Sigmoid colon (tissue), 7 donors: Measurements from ENCODE around the gene SLX4IP. TPM values are rescaled to one million over a fixed set of nuclear protein-coding genes. Genes with fewer than 3 reads are reported as not detected.
A peak's percentile ranks its signal among the peaks of the same experiment; 100 is the strongest.

ENCODE experiments used
- DNase-seq: peaks from one replicate; pipeline ENCODE4 v3.0.0-alpha.2; 2019
- H3K27ac ChIP-seq, 4 donors: fragments of 200-600 bp; sonication (generic); one replicate each; pipeline ENCODE4 v1.5.1; 2016 to 2019; ENCODE audit warnings: mild to moderate bottlenecking in 1 of 4
- H3K27me3 ChIP-seq, 3 donors: fragments of 200-600 bp; sonication (generic); one replicate each; pipeline ENCODE4 v1.5.1; 2019; ENCODE audit warnings: mild to moderate bottlenecking in 1 of 3
- H3K36me3 ChIP-seq, 4 donors: fragments of 200-600 bp; sonication (generic); one replicate each; pipeline ENCODE4 v1.5.1; 2016 to 2019
- H3K4me1 ChIP-seq, 4 donors: fragments of 200-600 bp; sonication (generic); one replicate each; pipeline ENCODE4 v1.5.1; 2017 to 2019
- H3K4me3 ChIP-seq, 4 donors: fragments of 200-600 bp; sonication (generic); one replicate each; pipeline ENCODE4 v1.5.1; 2017 to 2019; ENCODE audit warnings: mild to moderate bottlenecking in 2 of 4, moderate library complexity in 1 of 4
- H3K9me3 ChIP-seq, 4 donors: fragments of 200-600 bp in 3 of 4; sonication (generic) in 3 of 4; one replicate each; pipeline versions ENCODE4 v1.5.1 to v1.6.1; 2013 to 2019
- EP300 ChIP-seq, 4 donors: sonication (generic); formaldehyde crosslinking; IDR thresholded peaks; one replicate each; pipeline ENCODE4 v1.6.1; 2017; ENCODE audit warnings: antibody characterized with exemption in 4 of 4
- POLR2A ChIP-seq, 2 donors: fragments of 450-650 bp; IDR thresholded peaks; one replicate each; pipeline ENCODE4 v1.6.1; 2016; ENCODE audit warnings: antibody characterized with exemption in 2 of 2, mild to moderate bottlenecking in 2 of 2, moderate library complexity in 2 of 2
- POLR2AphosphoS5 ChIP-seq, 4 donors: sonication (generic); formaldehyde crosslinking; IDR thresholded peaks; one replicate each; pipeline ENCODE4 v1.6.1; 2017; ENCODE audit warnings: antibody characterized with exemption in 4 of 4
- WGBS, 2 donors: extraction: QIAGEN DNeasy Blood & Tissue Kit; methylation state at CpG; one replicate each; pipeline ENCODE4 v1.1.7; 2013; 5-methylcytosine and 5-hydroxymethylcytosine counted together
- intact Hi-C: fragments of 100-400 bp; cut with DNase I; formaldehyde crosslinking; loops from one replicate; pipeline ENCODE4 v1.15.1; 2023
- polyA plus RNA-seq, 3 donors: library from polyadenylated mRNA; stranded (reverse); fragments of 200-250 nt; gene quantifications; one replicate each; pipeline ENCODE4 v1.2.3, GENCODE V29; 2013
- total RNA-seq, 4 donors: library from RNA; depleted of rRNA; stranded (reverse); fragments of >200 nt; gene quantifications; one replicate each; pipeline ENCODE4 v1.1.0, GENCODE V29; 2016
- TF ChIP-seq, protein P1 (sequence below), 4 experiments: fragments of 450-650 bp in 3 of 4; fragments of 200-600 bp in 1 of 4; IDR thresholded peaks; one replicate each; pipeline ENCODE4 v1.5.1; 2016 to 2019; ENCODE audit warnings: antibody characterized with exemption in 4 of 4, mild to moderate bottlenecking in 3 of 4, moderate library complexity in 2 of 4
- donor health status: healthy with polysubstance abuse.
- donor health status: Bipolar disorder and iron deficiency.
- donor health status: healthy.

Gene SLX4IP
- total and polyA plus RNA-seq, 7 donors, result 1.2 to 4.2 (median 2.4) TPM

GRCh38 chr20:10637031-10637559 is 202.0 kb downstream of the SLX4IP start:
- H3K4me1 ChIP-seq, result peaks cover 0 to 52% (median 47%) of the 10 kb centered on the region in 4 donors
- peaks cover 26 to 35% (median 30%) of the 10 kb centered on the region in 4 donors for H3K36me3 ChIP-seq
- H3K27me3 ChIP-seq, result no peaks in the 10 kb centered on the region
- peak overlapping the region; percentile 62 to 78 (median 76) for H3K27ac ChIP-seq
- no peak overlapping the region for H3K4me3 ChIP-seq
- WGBS, 2 donors, result 68 to 75% methylated on average over 10 of the region's 10 CpGs
- no peaks in the 10 kb centered on the region for H3K9me3 ChIP-seq
- intact Hi-C loops, result no loop called here
- TF ChIP-seq POLR2AphosphoS5 (IDR thresholded peaks at IDR 0.05), result peak in 1 of 4 donors; percentile 4
- TF ChIP-seq, protein P1, sequence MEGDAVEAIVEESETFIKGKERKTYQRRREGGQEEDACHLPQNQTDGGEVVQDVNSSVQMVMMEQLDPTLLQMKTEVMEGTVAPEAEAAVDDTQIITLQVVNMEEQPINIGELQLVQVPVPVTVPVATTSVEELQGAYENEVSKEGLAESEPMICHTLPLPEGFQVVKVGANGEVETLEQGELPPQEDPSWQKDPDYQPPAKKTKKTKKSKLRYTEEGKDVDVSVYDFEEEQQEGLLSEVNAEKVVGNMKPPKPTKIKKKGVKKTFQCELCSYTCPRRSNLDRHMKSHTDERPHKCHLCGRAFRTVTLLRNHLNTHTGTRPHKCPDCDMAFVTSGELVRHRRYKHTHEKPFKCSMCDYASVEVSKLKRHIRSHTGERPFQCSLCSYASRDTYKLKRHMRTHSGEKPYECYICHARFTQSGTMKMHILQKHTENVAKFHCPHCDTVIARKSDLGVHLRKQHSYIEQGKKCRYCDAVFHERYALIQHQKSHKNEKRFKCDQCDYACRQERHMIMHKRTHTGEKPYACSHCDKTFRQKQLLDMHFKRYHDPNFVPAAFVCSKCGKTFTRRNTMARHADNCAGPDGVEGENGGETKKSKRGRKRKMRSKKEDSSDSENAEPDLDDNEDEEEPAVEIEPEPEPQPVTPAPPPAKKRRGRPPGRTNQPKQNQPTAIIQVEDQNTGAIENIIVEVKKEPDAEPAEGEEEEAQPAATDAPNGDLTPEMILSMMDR (IDR thresholded peaks at IDR 0.05), result no peak
- peak; percentile 85 for DNase-seq

DNA sequence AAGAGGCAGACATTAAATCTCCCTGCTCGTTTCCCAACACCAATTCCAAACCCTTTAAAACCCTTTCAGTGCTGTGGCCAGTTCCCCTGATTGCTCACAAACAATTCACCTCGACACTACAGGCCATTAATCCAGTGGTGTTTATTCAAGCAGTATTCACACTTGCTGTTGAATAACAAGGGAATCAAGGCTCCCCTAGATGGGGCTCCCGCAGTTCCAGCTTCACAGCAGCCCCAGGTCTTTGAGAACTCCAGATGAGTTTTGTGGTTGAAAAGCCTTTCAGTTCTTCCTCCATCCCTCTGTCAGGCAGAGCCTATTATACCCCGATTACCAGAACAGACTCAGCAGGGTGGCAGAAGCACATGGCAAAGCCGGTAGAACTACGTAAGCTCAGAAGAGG is 202.5 kb downstream of the SLX4IP start:
- Histone ChIP-seq H3K27me3 (no peaks in the 10 kb centered on the region), H3K27ac (peak overlapping the region; percentile 62 to 78 (median 76)), H3K4me1 (peaks cover 0 to 54% (median 47%) of the 10 kb centered on the region in 4 donors), H3K4me3 (no peak overlapping the region), H3K9me3 (no peaks in the 10 kb centered on the region), H3K36me3 (peaks cover 30 to 40% (median 34%) of the 10 kb centered on the region in 4 donors)
- TF ChIP-seq POLR2AphosphoS5 (IDR thresholded peaks at IDR 0.05) (no peak), EP300 (IDR thresholded peaks at IDR 0.05) (no peak), POLR2A (IDR thresholded peaks at IDR 0.05) (no peak)
- TF ChIP-seq, protein P1 (IDR thresholded peaks at IDR 0.05), result no peak
- DNase-seq, result no peak
- intact Hi-C loops, result no loop called here
- 68 to 72% methylated on average over 6 of the region's 6 CpGs for WGBS, 2 donors

- Histone ChIP-seq H3K4me1 (peaks cover 0 to 62% (median 50%) of the 10 kb centered on the region in 4 donors), H3K27ac (peak overlapping the region; percentile 23 to 78 (median 47)), H3K36me3 (peaks cover 34 to 56% (median 47%) of the 10 kb centered on the region in 4 donors), H3K9me3 (no peaks in the 10 kb centered on the region), H3K4me3 (no peak overlapping the region), H3K27me3 (no peaks in the 10 kb centered on the region)
- TF ChIP-seq POLR2A (IDR thresholded peaks at IDR 0.05), result no peak
- TF ChIP-seq EP300 (IDR thresholded peaks at IDR 0.05), result no peak
- peak in 2 of 4 donors; percentile 7 to 10 for TF ChIP-seq POLR2AphosphoS5 (IDR thresholded peaks at IDR 0.05)
- intact Hi-C loops, result no loop called here
- no peak for DNase-seq
- 89 to 93% methylated on average over 23 of the region's 23 CpGs for WGBS, 2 donors
Observed at GRCh38 chr20:10639077-10639736, 204.1 kb downstream of the SLX4IP start.

- WGBS, 2 donors, result 81 to 85% methylated on average over 18 of the region's 18 CpGs
- peaks cover 42 to 63% (median 54%) of the 10 kb centered on the region in 4 donors for H3K36me3 ChIP-seq
- peaks cover 0 to 55% (median 43%) of the 10 kb centered on the region in 4 donors for H3K4me1 ChIP-seq
- intact Hi-C loops, result no loop called here
- TF ChIP-seq, protein P1 (IDR thresholded peaks at IDR 0.05), result no peak
- no peak for TF ChIP-seq EP300 (IDR thresholded peaks at IDR 0.05)
- peak in 1 of 4 donors; percentile 3 for TF ChIP-seq POLR2AphosphoS5 (IDR thresholded peaks at IDR 0.05)
- no peak for TF ChIP-seq POLR2A (IDR thresholded peaks at IDR 0.05)
- peak overlapping the region; percentile 34 to 78 (median 47) for H3K27ac ChIP-seq
- no peaks in the 10 kb centered on the region for H3K9me3 ChIP-seq
- no peak overlapping the region for H3K4me3 ChIP-seq
- DNase-seq, result no peak
- no peaks in the 10 kb centered on the region for H3K27me3 ChIP-seq
Observed at GRCh38 chr20:10639737-10640556, 204.8 kb downstream of the SLX4IP start.

DNA sequence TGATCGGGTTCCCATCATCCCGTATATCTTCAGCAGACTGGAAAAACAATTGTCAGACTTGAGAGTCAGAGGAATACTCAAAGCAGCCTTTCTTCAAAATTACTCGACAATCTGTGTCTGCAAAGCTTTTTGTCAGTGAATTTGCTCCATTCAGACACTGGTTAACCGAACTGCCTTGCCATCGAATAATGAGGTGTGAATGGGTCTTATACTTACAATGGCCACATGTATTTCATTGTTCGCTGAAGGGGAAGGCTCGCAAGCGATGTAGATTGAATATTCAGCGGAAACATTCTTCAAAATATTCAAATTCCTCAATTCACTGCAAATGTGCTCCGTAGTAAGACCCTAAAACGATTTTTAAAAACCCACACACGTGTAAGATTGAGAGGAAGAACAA is 205.8 kb downstream of the SLX4IP start:
- H3K4me3 ChIP-seq, result no peak overlapping the region
- H3K4me1 ChIP-seq, result peaks cover 0 to 46% (median 34%) of the 10 kb centered on the region in 4 donors
- H3K9me3 ChIP-seq, result no peaks in the 10 kb centered on the region
- H3K27ac ChIP-seq, result peak overlapping the region in 2 of 4 donors; percentile 8 to 34
- peaks cover 51 to 73% (median 63%) of the 10 kb centered on the region in 4 donors for H3K36me3 ChIP-seq
- H3K27me3 ChIP-seq, result no peaks in the 10 kb centered on the region
- 93 to 94% methylated on average over 12 of the region's 12 CpGs for WGBS, 2 donors
- intact Hi-C loops, result no loop called here
- TF ChIP-seq, protein P1 (IDR thresholded peaks at IDR 0.05), result no peak
- TF ChIP-seq EP300 (IDR thresholded peaks at IDR 0.05) (no peak), POLR2A (IDR thresholded peaks at IDR 0.05) (no peak), POLR2AphosphoS5 (IDR thresholded peaks at IDR 0.05) (no peak)
- DNase-seq, result no peak
